Liver (tissue), 9 donors: ENCODE data around the gene SMC6. TPM values are rescaled to one million over a fixed set of nuclear protein-coding genes. Genes with fewer than 3 reads are reported as not detected.

Source experiments
- DNase-seq: peaks from one replicate; pipeline ENCODE4 v3.0.0-alpha.2; 2017; ENCODE audit warnings: low spot score
- H3K27ac ChIP-seq, 2 donors: one replicate each; pipeline ENCODE4 v1.7.0; 2013; ENCODE audit warnings: inconsistent platforms in 2 of 2, low read length in 2 of 2, control low read depth in 1 of 2, low read depth in 1 of 2, mild to moderate bottlenecking in 1 of 2
- H3K27me3 ChIP-seq, 4 donors: one replicate each; pipeline versions ENCODE4 v1.6.1 to v1.7.0; 2013; ENCODE audit warnings: low read length in 3 of 4, inconsistent platforms in 1 of 4, mild to moderate bottlenecking in 1 of 4, moderate library complexity in 1 of 4; ENCODE audit not compliant: control insufficient read depth in 4 of 4, insufficient read depth in 4 of 4
- H3K36me3 ChIP-seq, 4 donors: one replicate each; pipeline versions ENCODE4 v1.6.1 to v1.7.0; 2013; ENCODE audit warnings: low read length in 3 of 4, mild to moderate bottlenecking in 3 of 4, low read depth in 1 of 4, moderate library complexity in 1 of 4; ENCODE audit not compliant: control insufficient read depth in 4 of 4, insufficient read depth in 3 of 4
- H3K4me1 ChIP-seq, 4 donors: one replicate each; pipeline versions ENCODE4 v1.6.1 to v1.7.0; 2013; ENCODE audit warnings: low read length in 3 of 4, mild to moderate bottlenecking in 3 of 4, moderate library complexity in 1 of 4; ENCODE audit not compliant: control insufficient read depth in 4 of 4, insufficient read depth in 4 of 4
- H3K4me3 ChIP-seq, 3 donors: one replicate each; pipeline versions ENCODE4 v1.6.1 to v1.7.0; 2013; ENCODE audit warnings: low read length in 3 of 3, control low read depth in 1 of 3, low read depth in 1 of 3, mild to moderate bottlenecking in 1 of 3
- H3K9ac ChIP-seq, 2 donors: one replicate each; pipeline ENCODE4 v1.7.0; 2013; ENCODE audit warnings: low read length in 2 of 2, mild to moderate bottlenecking in 2 of 2, moderate library complexity in 2 of 2, control low read depth in 1 of 2, low read depth in 1 of 2
- H3K9me3 ChIP-seq, 4 donors: one replicate each; pipeline versions ENCODE4 v1.6.1 to v1.7.0; 2013; ENCODE audit warnings: low read length in 3 of 4; ENCODE audit not compliant: control insufficient read depth in 4 of 4
- ATF3 ChIP-seq: IDR thresholded peaks from 2 replicates; pipeline ENCODE4 v1.6.1; 2016; ENCODE audit warnings: antibody characterized with exemption
- CTCF ChIP-seq: fragments of 150-350 bp; IDR thresholded peaks from 2 replicates; pipeline ENCODE4 v1.5.1; 2017; ENCODE audit warnings: improper control_type of control experiment, low read depth, low read length; ENCODE audit not compliant: missing input control
- EGR1 ChIP-seq, 2 donors: IDR thresholded peaks; 2 replicates each; pipeline ENCODE4 v1.6.1; 2016 to 2018; ENCODE audit warnings: antibody characterized with exemption in 2 of 2, low read depth in 2 of 2
- FOXA1 ChIP-seq: IDR thresholded peaks from 2 replicates; pipeline ENCODE4 v1.6.1; 2016; ENCODE audit warnings: antibody characterized with exemption
- FOXA2 ChIP-seq: IDR thresholded peaks from 2 replicates; pipeline ENCODE4 v1.6.1; 2016; ENCODE audit warnings: antibody characterized with exemption
- GABPA ChIP-seq, 2 donors: IDR thresholded peaks in 1 of 2; conservative IDR thresholded peaks in 1 of 2; 2 replicates each; pipeline ENCODE4 v1.6.1; 2016; ENCODE audit warnings: antibody characterized with exemption in 2 of 2, mild to moderate bottlenecking in 1 of 2, moderate library complexity in 1 of 2
- HNF4A ChIP-seq, 2 donors: conservative IDR thresholded peaks; 2 replicates each; pipeline ENCODE4 v1.6.1; 2016; ENCODE audit warnings: antibody characterized with exemption in 2 of 2, mild to moderate bottlenecking in 2 of 2
- HNF4G ChIP-seq: IDR thresholded peaks from 2 replicates; pipeline ENCODE4 v1.6.1; 2016; ENCODE audit warnings: antibody characterized with exemption
- JUND ChIP-seq, 2 donors: IDR thresholded peaks; 2 replicates each; pipeline ENCODE4 v1.6.1; 2016; ENCODE audit warnings: antibody characterized with exemption in 2 of 2
- MAX ChIP-seq: IDR thresholded peaks from 2 replicates; pipeline ENCODE4 v1.6.1; 2016; ENCODE audit warnings: antibody characterized with exemption
- NR2F2 ChIP-seq: IDR thresholded peaks from 2 replicates; pipeline ENCODE4 v1.6.1; 2016; ENCODE audit warnings: antibody characterized with exemption
- REST ChIP-seq: IDR thresholded peaks from 2 replicates; pipeline ENCODE4 v1.6.1; 2016; ENCODE audit warnings: antibody characterized with exemption, mild to moderate bottlenecking
- RXRA ChIP-seq, 2 donors: IDR thresholded peaks; 2 replicates each; pipeline ENCODE4 v1.6.1; 2017 to 2018; ENCODE audit warnings: antibody characterized with exemption in 2 of 2, mild to moderate bottlenecking in 1 of 2
- SP1 ChIP-seq: IDR thresholded peaks from 2 replicates; pipeline ENCODE4 v1.6.1; 2018; ENCODE audit warnings: antibody characterized with exemption, mild to moderate bottlenecking
- TAF1 ChIP-seq: conservative IDR thresholded peaks from 2 replicates; pipeline ENCODE4 v1.6.1; 2016; ENCODE audit warnings: antibody characterized with exemption, mild to moderate bottlenecking
- YY1 ChIP-seq: IDR thresholded peaks from 2 replicates; pipeline ENCODE4 v1.6.1; 2016; ENCODE audit warnings: antibody characterized with exemption, mild to moderate bottlenecking
- ZBTB33 ChIP-seq: IDR thresholded peaks from 2 replicates; pipeline ENCODE4 v1.6.1; 2016; ENCODE audit warnings: antibody characterized with exemption
- WGBS: extraction: QIAGEN DNeasy Blood & Tissue Kit; methylation state at CpG from one replicate; pipeline ENCODE4 v1.1.7; 2013; 5-methylcytosine and 5-hydroxymethylcytosine counted together
- polyA plus RNA-seq, 2 donors: library from polyadenylated mRNA; stranded (reverse) in 1 of 2; unstranded in 1 of 2; fragments of 200-250 nt in 1 of 2; fragments of >200 nt in 1 of 2; fragmentation: Nextera tagmentation in 1 of 2; extraction: Ambion mirVana in 1 of 2; gene quantifications; one replicate each; pipeline versions ENCODE4 v1.2.1 to v1.2.3, GENCODE V29; 2013 to 2015
- total RNA-seq, 2 donors: library from RNA; depleted of rRNA; stranded (reverse); fragments of >200 nt; gene quantifications; one replicate each; pipeline ENCODE4 v1.2.3, GENCODE V29; 2014
- donor health status: healthy.
- donor health status: healthy.
- donor health status: healthy.
- donor health status: healthy.
- donor health status: healthy.

SMC6 gene
- total and polyA plus RNA-seq, 4 donors: 2.6 to 22.3 (median 11.0) TPM

GRCh38 chr2:17648581-17648980 lies 105.0 kb downstream of the SMC6 start (continued):
- TF ChIP-seq ZBTB33 (no peak), GABPA (IDR thresholded peaks at IDR 0.05 in 1 of 2, conservative IDR thresholded peaks at IDR 0.05 in 1 of 2) (no peak), TAF1 (no peak), FOXA1 (no peak), SP1 (no peak), EGR1 (IDR thresholded peaks at IDR 0.05; ENCODE audit: low read depth in 2 of 2) (no peak), RXRA (IDR thresholded peaks at IDR 0.05) (no peak), MAX (no peak)

- no peak for DNase-seq
- H3K27me3 ChIP-seq: no peaks in the 10 kb centered on the region
- no peak overlapping the region for H3K27ac ChIP-seq
- H3K36me3 ChIP-seq: no peaks in the 10 kb centered on the region
- no peaks in the 10 kb centered on the region for H3K9me3 ChIP-seq
- no peaks in the 10 kb centered on the region for H3K4me1 ChIP-seq
- no peak overlapping the region for H3K9ac ChIP-seq
- H3K4me3 ChIP-seq: no peak overlapping the region
- TF ChIP-seq TAF1: no peak
- no peak for TF ChIP-seq REST
- no peak for TF ChIP-seq RXRA (IDR thresholded peaks at IDR 0.05)
- no peak for TF ChIP-seq CTCF
- no peak for TF ChIP-seq ATF3
- TF ChIP-seq HNF4G: no peak
- TF ChIP-seq NR2F2: no peak
- TF ChIP-seq FOXA1: no peak
- TF ChIP-seq ZBTB33: no peak
- no peak for TF ChIP-seq MAX
- no peak for TF ChIP-seq FOXA2
- TF ChIP-seq HNF4A (conservative IDR thresholded peaks at IDR 0.05): no peak
- TF ChIP-seq JUND (IDR thresholded peaks at IDR 0.05): no peak
- no peak for TF ChIP-seq GABPA (IDR thresholded peaks at IDR 0.05 in 1 of 2, conservative IDR thresholded peaks at IDR 0.05 in 1 of 2)
- no peak for TF ChIP-seq EGR1 (IDR thresholded peaks at IDR 0.05; ENCODE audit: low read depth in 2 of 2)
- no peak for TF ChIP-seq SP1
- TF ChIP-seq YY1: no peak
- 84% methylated on average over 5 of the region's 5 CpGs for WGBS
Measured at GRCh38 chr2:17646838-17647701, 106.5 kb downstream of the SMC6 start.
